Stimulated activated CD4-positive, alpha-beta T cell treated with anti-CD3 and anti-CD28 coated beads, Interleukin-15, amount 100 ng/mL, for 1 hour (primary cell): ENCODE measurements around the gene BTK.

Experiments
- DNase-seq, 2 donors: peaks; one replicate each; pipeline ENCODE4 v3.0.0-alpha.2; 2020; ENCODE audit warnings: low read depth in 1 of 2, low spot score in 1 of 2

The BTK gene

GRCh38 chrX:101393530-101394305 lies 7.7 kb upstream of the BTK start:
- DNase-seq = no peak

GRCh38 chrX:101391831-101392230 lies 5.8 kb upstream of the BTK start:
- no peak for DNase-seq

GRCh38 chrX:101390664-101391525 lies 4.9 kb upstream of the BTK start, which contains the start of gene RPL36A:
Gene RPL36A, plus strand, starts transcription at chrX:101391011. Its CDS starts 33 bp downstream, at chrX:101391044.
- peak; percentile 55 to 65 for DNase-seq

- DNase-seq = no peak
Observed at GRCh38 chrX:101388604-101389003, 2.6 kb upstream of the BTK start.

- no peak for DNase-seq
Observed at GRCh38 chrX:101386542-101386885, 523 bp upstream of the BTK start.

GRCh38 chrX:101385026-101385684 lies 836 bp downstream of the BTK start:
- no peak for DNase-seq

- no peak for DNase-seq
Observed at GRCh38 chrX:101383679-101384205, 2.2 kb downstream of the BTK start.

GRCh38 chrX:101377547-101377946 lies 8.4 kb downstream of the BTK start:
- no peak for DNase-seq

- DNase-seq = no peak
Observed at GRCh38 chrX:101370888-101371504, 15.0 kb downstream of the BTK start.

- no peak for DNase-seq
Observed at GRCh38 chrX:101369687-101370086, 16.3 kb downstream of the BTK start.

GRCh38 chrX:101368800-101369199 lies 17.2 kb downstream of the BTK start:
- no peak for DNase-seq

GRCh38 chrX:101365301-101365795 lies 20.6 kb downstream of the BTK start:
- DNase-seq = no peak

- DNase-seq = no peak
Observed at GRCh38 chrX:101362757-101363156, 23.2 kb downstream of the BTK start.

- DNase-seq = no peak
Observed at GRCh38 chrX:101362116-101362515, 23.9 kb downstream of the BTK start.

GRCh38 chrX:101360390-101360789 lies 25.6 kb downstream of the BTK start:
- DNase-seq = no peak

- DNase-seq = no peak
Observed at GRCh38 chrX:101359966-101360365, 26.0 kb downstream of the BTK start.

- DNase-seq = no peak
Observed at GRCh38 chrX:101357166-101357795, 28.7 kb downstream of the BTK start.

- no peak for DNase-seq
Observed at GRCh38 chrX:101349193-101349562, 36.8 kb downstream of the BTK start.

- peak; percentile 27 to 66 for DNase-seq
Observed at GRCh38 chrX:101348452-101349192, 37.4 kb downstream of the BTK start, which contains the start of gene TIMM8A. Gene TIMM8A, minus strand, starts transcription at chrX:101348742. Its CDS starts 78 bp downstream, at chrX:101348664.
